EL (cell line): ENCODE results near the gene SLC1A2.
A peak's percentile ranks its signal among the peaks of the same experiment; 100 is the strongest.

Source experiments
- DNase-seq: peaks from one replicate; pipeline ENCODE4 v3.0.0-alpha.2; 2016

SLC1A2 gene

DNA sequence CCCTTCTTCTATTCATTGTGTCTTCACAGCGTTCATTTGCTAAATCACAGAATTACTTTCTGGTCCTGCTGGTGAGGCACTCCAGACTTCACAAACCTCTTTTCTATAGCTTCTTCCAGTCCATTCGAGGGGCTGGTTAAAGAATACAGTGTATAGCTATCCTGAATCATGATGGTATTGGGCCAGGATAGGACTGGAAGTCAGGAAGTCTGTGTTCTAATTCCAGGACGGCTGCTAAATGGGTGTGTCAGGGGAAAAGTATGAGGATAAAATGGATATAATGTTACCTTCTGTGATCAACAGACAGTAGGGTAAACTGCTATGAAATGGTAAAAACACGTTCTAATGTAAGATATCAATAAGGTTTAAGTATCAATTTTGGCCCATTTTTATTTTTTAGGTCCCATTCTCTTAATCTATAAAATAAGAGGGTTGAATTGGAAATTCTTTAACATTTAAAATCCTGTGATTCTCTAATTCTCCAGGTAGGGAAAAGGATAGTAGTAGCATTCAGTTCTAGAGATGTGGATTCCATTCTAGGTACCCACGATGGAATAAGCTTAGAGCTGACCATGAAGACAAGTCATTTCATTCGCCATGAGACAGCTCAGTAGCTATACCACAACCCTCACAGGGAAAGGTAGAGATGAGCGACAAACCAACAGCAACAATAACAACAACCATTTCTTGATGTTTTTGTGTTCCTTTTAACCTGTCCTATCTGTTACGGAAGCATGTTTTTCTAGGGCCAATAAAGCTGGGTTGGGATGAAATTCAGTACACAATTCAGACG, 96.1 kb downstream of the SLC1A2 start:
- peak; percentile 43 for DNase-seq

DNA sequence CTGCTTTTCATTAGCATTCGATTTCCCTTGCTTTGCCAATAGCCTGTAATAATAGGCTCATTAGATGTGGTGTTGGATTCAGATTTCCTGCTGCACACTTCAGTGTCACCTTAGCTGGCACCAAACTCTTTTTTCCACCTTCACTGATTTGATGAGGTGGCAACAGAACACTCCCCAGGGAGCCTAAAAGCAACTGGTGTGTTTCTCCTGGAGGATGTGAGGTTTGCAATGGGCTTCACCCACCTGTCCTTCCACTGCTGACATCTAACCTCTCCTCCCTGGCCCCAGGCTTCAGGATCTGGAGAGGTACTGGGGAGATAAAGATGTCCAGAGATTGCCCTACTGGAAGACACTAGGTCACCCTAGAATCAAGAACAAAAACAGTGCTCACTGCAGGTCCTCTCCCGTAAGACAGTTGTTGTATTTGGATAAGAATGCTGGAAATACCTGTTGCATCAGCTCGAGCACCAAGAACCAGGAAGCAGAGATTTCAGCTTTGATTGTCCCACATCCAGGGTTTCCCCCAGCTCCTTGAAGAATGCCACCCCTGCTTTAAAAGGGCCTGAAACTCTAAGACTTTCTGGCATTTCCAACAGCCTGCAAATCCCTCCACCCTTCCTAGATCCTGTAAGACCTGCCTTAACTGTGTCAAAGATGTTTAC, 96.9 kb downstream of the SLC1A2 start:
- DNase-seq: no peak

DNA sequence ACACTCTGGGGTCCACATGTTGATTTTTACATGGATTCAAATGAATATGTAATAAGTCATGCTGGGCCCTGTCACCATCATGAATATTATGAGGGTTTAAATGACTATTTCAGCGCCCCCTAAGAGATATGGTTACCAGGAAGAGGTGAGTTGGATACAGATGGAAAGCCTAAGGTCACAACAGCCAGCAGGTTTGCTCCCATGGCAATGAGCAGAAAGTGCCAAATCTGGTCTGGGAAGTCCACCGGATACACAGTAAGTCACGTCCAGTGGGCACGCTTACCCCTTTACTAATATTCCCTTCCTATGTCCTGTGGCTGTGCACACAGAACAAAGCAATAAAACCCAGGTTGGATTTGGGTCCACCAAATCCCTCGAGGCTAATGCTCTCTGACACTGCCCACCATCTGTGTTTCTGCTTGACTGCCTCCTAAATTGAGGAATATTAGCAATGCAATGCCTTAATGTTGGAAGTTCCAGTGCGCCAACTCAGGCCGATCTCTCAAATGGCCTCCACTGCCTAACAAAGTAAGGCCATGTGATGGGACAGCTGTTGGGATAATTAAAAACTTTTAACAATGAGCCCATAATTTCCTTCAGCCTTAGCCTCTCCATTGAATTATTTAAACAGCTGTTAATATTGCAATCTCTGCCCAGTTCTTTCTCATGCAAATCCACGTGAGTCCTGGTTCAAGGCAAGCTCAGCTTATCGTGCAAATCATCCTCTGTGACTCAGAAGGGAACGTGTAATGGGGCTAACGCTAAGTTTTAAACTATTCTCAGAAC, 97.6 kb downstream of the SLC1A2 start:
- DNase-seq: peak; percentile 63

DNA sequence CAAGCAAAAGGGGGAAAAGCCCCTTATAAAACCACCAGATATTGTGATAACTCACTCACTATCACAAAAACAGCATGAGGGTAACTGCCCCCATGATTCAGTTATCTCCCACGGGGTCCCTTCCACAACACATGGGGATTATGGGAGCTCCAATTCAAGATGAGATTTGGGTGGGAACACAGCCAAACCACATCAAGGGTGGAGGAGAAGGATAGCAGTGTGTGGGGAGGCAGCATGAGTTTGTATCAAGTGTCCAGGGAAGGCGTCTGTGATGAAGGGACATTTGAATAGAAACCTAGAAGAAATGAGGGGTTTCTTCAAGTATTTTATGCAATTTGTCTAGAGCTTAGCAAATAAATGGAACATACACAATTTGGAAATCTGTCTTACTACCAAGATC, 98.2 kb downstream of the SLC1A2 start:
- DNase-seq: no peak

DNA sequence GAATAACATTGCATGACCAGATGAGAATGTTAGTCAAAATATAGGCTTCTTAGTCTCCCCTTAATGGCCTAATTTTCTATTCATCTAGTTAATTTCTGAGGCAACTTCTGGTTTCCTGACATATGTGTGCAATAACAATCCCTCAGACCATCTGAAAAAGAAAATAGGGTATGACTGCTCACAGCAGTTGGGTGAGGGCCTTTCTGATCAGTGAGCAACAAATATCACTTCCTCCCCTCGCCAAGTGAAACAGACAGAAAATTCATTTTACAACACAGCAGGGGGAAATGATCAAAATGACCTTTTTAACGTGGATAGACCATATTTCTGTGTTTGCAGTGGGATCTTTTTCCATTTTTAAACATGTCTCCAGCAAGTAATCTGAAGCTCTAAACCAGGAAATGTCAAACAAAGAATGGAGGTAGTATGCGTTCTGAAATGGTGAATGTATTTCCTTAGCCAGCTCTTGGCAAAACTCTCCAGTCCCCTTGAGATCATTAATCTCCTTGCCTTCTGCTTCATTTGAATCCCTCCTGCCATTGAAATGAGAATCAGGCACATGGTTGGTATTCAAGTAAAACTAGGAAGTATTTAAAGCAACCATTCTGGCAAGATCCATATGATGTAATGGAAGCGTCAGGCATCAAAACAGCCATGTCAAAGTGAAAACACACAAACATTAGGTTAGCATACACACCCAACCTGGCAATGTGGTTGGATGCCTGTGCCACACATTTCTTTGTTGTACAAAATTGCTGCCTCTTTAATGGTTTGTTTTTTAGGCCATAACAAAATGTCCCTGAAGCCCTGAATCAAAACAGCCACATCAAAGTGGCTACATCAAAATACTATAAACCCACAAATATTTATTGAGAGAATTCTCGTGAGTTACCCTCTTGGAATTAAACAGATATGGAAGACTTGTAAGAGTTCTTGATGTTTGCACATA, 100.1 kb downstream of the SLC1A2 start:
- DNase-seq: no peak

DNA sequence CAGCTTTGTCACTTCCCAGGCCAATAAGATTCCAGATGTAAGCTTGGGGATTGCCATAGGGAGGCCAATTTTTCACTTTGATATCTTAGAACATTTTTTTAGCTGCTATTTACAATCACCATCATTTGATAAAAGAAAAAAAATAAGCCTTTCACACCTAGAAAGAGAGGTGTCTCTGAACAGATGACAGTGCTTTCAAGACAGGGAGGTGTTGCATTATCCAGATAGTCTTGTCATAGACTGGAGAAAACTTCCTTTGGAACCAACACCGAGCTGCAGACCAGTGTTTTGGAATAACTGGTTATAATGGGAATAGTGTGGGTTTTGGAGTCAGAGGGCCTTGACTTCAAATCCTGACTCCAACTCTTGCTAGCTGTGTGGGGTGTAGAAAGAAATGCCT, 101.0 kb downstream of the SLC1A2 start:
- DNase-seq: no peak

- no peak for DNase-seq
Measured at GRCh38 chr11:35317253-35317652, 102.1 kb downstream of the SLC1A2 start.

DNA sequence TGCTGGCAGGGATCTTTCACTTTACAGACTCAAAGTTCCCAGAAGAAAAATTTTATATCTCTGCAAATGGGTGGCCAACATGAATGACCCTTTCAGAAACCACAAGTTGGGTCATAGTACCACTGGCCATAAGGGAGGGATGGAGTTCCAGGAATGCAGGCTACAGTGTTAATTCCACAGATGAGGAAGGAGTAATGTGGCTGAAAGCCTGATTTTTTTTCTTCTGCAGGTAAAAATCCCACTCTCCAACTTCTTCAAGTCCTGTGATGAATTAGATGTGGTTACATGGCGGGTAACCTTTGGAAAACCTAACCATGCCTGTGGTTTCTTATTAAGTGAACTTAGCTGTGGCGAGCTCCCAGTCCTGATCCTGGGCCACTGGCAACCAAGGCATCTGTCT, 103.2 kb downstream of the SLC1A2 start:
- DNase-seq: peak; percentile 8

DNA sequence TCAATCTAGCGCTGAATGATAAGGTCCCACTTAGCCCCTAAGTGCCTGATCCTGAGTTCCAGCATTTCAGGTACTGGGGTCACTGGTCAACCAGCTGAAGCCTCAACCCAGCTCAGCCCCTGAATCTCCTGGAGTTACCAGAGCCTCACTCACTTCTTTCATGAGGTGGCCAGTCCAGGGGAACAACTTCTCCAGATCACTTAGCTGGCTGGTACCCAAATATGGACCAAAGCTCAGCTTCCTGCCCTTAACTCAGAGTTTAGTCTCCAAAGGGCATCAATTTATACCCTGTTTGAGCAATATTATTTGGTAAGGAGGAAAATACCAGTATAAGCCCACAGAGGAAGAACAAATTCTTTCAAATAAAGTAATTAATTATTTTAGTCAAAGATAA, 105.6 kb downstream of the SLC1A2 start:
- DNase-seq: no peak

- DNase-seq: no peak
Measured at GRCh38 chr11:35313066-35313759, 106.1 kb downstream of the SLC1A2 start.

GRCh38 chr11:35311331-35311730, 108.0 kb downstream of the SLC1A2 start:
- DNase-seq: no peak

DNA sequence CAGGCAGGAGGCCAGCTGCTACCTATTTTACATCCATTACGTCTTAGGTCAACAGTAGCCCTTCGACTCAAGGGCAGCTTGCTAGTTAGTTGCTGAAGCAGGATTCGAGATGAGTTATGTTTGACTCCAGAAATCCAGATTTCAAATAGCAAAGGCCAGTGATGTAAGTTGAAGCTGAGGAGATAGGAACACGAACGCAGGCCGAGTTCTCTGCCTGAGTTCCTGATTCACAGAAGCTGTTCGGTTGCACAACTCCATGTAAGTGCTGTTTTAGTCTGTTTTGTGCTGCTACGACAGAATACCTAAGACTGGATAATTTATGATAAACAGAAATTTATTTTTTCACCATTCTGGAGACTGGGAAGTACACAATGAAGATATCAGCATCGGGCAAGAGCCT, 111.2 kb downstream of the SLC1A2 start:
- no peak for DNase-seq

DNA sequence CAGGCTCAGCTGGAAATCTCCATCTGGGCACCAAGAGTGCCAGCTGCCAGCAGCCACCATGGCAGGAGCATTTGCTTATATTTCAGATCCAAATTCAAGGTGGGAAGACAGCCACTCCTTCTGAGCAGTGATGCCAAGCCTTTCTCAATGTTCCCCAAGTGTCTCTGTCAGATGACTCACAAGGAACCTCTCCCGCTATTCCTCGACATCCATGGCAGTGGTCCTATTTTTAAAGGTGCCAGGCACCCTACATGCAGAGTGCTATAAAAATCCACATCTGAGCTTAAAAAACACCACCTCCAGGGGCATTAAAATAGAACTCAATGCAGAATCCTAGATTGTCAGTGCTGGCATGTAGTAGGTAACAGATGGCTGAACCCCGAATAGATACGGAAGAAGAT, 112.1 kb downstream of the SLC1A2 start:
- DNase-seq: no peak

DNA sequence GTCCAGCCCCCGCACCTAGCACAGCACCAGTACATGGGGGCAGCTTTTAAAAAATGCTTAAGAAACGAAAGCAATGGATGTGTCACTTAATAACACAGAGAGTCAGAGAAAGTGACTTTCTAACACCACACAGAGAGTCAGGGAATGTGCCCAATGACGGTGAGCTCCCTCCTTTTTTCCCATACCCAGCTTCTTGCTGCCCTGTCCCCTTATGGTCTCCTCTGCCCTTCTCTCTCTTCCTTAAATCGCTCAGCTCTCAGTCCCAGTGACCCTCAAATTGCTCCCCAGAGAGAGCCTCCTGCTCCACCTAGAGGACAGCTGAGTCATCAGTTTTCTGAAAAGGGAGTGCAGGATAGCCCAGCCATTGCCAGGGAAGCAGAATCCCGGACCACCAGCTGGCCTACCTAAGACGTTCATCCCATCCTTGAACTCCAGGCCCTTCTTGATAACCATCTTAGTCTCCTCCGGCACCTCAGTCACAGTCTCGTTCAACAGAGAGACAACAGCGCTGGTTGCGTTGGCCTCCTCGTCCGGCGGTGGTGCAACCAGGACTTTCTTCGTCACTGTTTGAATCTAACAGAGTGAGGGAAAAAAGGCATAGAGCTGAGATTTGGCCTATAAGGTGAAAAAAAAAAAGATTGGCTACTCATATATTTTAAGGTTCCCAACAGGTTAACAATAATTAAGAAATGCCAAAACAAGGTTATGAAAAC, 113.5 kb downstream of the SLC1A2 start:
- peak; percentile 50 for DNase-seq

GRCh38 chr11:35304900-35305460, 114.4 kb downstream of the SLC1A2 start:
- DNase-seq: no peak

- DNase-seq: peak; percentile 45
Measured at GRCh38 chr11:35304386-35304775, 115.0 kb downstream of the SLC1A2 start.

DNA sequence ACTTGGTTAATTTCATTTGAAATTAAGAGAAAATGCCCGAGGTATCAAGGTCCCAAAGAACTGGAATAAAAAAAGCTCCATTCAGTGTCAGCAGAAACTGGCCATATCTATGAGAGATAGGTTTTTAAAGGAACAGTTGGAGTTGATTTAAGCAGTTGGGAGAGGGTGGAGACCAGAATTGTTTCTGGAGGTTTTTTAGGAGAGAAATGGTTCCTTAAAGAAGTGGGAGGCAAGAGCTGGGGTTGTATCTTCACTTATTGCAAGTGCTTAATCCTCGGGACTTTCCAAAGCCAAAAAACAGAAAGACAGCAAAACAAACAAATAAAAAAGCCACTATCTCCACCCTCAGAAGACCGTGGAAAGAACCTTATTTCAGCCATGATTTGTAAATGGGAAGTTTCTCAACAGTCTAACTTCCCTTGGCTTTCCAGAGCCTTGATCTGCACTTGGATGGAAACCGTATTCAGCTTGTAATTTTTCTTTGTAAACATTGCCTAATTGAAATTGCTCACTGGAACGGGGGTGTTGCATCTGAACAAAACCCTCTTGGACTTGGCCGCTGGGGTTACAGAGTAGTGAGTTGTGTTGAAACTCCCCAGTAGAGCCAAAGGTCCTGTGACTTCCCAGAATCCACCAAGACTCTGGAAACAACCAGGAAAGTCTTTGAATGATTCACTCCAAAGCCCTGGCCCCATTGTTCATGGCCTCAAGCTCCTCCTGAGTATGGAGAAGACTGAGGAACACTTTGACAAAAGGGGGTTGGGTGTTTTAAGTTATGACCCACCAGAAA, 115.6 kb downstream of the SLC1A2 start:
- peak; percentile 56 for DNase-seq

DNA sequence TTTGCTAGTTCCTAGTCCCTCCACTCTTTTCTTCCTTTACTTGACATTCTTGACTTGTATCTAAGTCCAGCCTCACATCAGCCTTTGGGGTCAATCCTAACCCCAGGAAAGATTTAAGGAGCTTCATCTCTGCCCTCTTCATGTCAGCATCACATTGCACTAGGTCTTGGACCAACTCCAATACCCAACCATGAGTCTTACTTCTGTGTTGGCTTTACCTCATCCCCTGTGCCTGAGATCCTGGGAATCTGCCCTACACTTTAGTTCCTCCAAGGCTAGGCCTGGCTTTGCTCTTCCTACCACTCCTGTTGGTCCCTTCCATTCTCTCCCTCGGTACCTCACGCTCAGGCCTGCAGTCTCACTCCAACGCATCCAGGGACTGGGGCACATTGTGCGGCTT, 117.0 kb downstream of the SLC1A2 start:
- DNase-seq: peak; percentile 23

- DNase-seq: no peak
Measured at GRCh38 chr11:35298369-35298768, 121.0 kb downstream of the SLC1A2 start.

- no peak for DNase-seq
Measured at GRCh38 chr11:35295751-35296150, 123.6 kb downstream of the SLC1A2 start.
